DMS79 (cell line): Measurements from ENCODE around the gene FKBP11.
"Not testable (repeated sequence)": the region's sequence is repeated elsewhere in the genome, so short reads cannot be mapped to it uniquely, and the experiment has no call there.

ENCODE experiments used
- DNase-seq: peaks from one replicate; lab custom pipeline; 2025; lab: John Stamatoyannopoulos, UW

Gene FKBP11

GRCh38 chr12:48954841-48955501, 29.7 kb upstream of the FKBP11 start:
- DNase-seq, result no peak

GRCh38 chr12:48954061-48954460, 28.8 kb upstream of the FKBP11 start:
- DNase-seq, result no peak

- no peak for DNase-seq
These were observed 27.4 kb upstream of the FKBP11 start for GRCh38 chr12:48952691-48953090.

GRCh38 chr12:48947727-48948126, 22.4 kb upstream of the FKBP11 start:
- DNase-seq, result no peak

GRCh38 chr12:48946943-48947342, 21.7 kb upstream of the FKBP11 start:
- DNase-seq, result no peak

GRCh38 chr12:48946205-48946604, 20.9 kb upstream of the FKBP11 start:
- no peak for DNase-seq

- DNase-seq, result no peak
These were observed 17.9 kb upstream of the FKBP11 start for GRCh38 chr12:48943221-48943620.

- DNase-seq, result no peak
These were observed 14.9 kb upstream of the FKBP11 start for GRCh38 chr12:48940181-48940580.

- DNase-seq, result no peak
These were observed 13.5 kb upstream of the FKBP11 start for GRCh38 chr12:48938805-48939204.

GRCh38 chr12:48937170-48937569, 11.9 kb upstream of the FKBP11 start:
- no peak for DNase-seq

GRCh38 chr12:48936379-48936979, 11.2 kb upstream of the FKBP11 start:
- DNase-seq, result peak; percentile 3

GRCh38 chr12:48934312-48934706, 9.0 kb upstream of the FKBP11 start:
- DNase-seq, result no peak

- no peak for DNase-seq
These were observed 8.5 kb upstream of the FKBP11 start for GRCh38 chr12:48933664-48934311.

GRCh38 chr12:48932878-48933277, 7.6 kb upstream of the FKBP11 start:
- DNase-seq, result no peak

GRCh38 chr12:48930475-48930874, 5.2 kb upstream of the FKBP11 start:
- DNase-seq, result no peak

- DNase-seq, result no peak
These were observed 4.3 kb upstream of the FKBP11 start for GRCh38 chr12:48929551-48929950.

GRCh38 chr12:48927261-48927660, 2.0 kb upstream of the FKBP11 start:
- no peak for DNase-seq

- DNase-seq, result peak; percentile 40
These were observed 532 bp downstream of the FKBP11 start for GRCh38 chr12:48924617-48925303.

GRCh38 chr12:48923117-48923516, 2.2 kb downstream of the FKBP11 start:
- DNase-seq, result no peak

GRCh38 chr12:48917857-48918537, 7.3 kb downstream of the FKBP11 start:
- no peak for DNase-seq

GRCh38 chr12:48910196-48910595, 15.1 kb downstream of the FKBP11 start:
- DNase-seq, result no peak

GRCh38 chr12:48909698-48910097, 15.6 kb downstream of the FKBP11 start:
- DNase-seq, result not testable (repeated sequence)
